ENCODE results near the gene TBPL1.

DNA sequence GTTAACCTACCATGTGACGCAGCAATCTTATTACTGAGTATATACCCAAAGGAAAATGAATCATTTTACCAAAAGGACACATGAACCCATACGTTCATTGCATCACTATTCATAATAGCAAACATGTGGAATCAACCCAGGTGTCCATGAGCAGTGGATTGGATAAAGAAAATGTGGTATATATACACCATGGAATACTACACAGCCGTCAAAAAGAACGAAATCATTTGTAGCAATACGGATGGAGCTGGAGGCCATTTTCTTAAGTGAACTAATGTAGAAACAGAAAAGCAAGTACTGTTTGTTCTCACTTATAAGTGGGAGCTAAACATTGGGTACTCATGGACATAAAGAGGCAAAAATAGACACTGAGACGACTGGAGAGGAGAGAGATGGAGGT is 44.2 kb downstream of the TBPL1 start:
- TF ChIP-seq, protein P1, sequence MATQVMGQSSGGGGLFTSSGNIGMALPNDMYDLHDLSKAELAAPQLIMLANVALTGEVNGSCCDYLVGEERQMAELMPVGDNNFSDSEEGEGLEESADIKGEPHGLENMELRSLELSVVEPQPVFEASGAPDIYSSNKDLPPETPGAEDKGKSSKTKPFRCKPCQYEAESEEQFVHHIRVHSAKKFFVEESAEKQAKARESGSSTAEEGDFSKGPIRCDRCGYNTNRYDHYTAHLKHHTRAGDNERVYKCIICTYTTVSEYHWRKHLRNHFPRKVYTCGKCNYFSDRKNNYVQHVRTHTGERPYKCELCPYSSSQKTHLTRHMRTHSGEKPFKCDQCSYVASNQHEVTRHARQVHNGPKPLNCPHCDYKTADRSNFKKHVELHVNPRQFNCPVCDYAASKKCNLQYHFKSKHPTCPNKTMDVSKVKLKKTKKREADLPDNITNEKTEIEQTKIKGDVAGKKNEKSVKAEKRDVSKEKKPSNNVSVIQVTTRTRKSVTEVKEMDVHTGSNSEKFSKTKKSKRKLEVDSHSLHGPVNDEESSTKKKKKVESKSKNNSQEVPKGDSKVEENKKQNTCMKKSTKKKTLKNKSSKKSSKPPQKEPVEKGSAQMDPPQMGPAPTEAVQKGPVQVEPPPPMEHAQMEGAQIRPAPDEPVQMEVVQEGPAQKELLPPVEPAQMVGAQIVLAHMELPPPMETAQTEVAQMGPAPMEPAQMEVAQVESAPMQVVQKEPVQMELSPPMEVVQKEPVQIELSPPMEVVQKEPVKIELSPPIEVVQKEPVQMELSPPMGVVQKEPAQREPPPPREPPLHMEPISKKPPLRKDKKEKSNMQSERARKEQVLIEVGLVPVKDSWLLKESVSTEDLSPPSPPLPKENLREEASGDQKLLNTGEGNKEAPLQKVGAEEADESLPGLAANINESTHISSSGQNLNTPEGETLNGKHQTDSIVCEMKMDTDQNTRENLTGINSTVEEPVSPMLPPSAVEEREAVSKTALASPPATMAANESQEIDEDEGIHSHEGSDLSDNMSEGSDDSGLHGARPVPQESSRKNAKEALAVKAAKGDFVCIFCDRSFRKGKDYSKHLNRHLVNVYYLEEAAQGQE (IDR thresholded peaks at IDR 0.05), result no peak
- TF ChIP-seq RAD21 (IDR thresholded peaks at IDR 0.05) (no peak), CTCF (IDR thresholded peaks at IDR 0.05; ENCODE audit: low read depth, low read length, missing input control) (no peak), ATF3 (IDR thresholded peaks at IDR 0.05) (no peak), YY1 (IDR thresholded peaks at IDR 0.05) (no peak), EGR1 (IDR thresholded peaks at IDR 0.05; ENCODE audit: low read depth in 2 of 2) (no peak), GABPA (IDR thresholded peaks at IDR 0.05 in 1 of 2, conservative IDR thresholded peaks at IDR 0.05 in 1 of 2) (no peak), TAF1 (conservative IDR thresholded peaks at IDR 0.05) (no peak), FOXA1 (IDR thresholded peaks at IDR 0.05) (no peak)

All from liver (tissue), 3 donors.